GM12801 (cell line): ENCODE results near the gene SEMA6A.

ENCODE experiments used
- TF ChIP-seq, protein P1 (sequence below): IDR thresholded peaks from one replicate; pipeline ENCODE4 v1.5.1; 2011; ENCODE audit warnings: control low read depth; ENCODE audit not compliant: insufficient read length; ENCODE audit errors: extremely low read depth

SEMA6A gene

DNA sequence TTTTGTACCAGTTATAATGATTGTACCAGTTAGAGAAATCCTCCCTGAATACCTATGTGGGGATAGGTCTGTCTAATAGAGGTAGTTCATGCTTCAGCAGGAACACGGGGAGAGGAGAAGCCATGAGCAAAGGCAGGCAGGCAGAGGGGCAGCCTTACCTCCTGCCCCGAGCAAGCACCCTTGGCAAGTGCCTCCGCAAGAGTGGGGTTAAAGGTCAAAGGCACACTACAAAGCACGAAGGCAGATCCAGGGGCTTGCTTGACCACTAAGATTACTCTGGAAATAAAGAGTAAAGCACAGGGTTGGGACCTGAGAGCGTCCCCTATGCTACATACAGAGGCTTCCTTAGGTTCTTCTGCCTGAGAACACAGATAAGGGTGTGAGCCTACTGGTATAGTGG lies 100.9 kb downstream of the SEMA6A start:
- TF ChIP-seq, protein P1, sequence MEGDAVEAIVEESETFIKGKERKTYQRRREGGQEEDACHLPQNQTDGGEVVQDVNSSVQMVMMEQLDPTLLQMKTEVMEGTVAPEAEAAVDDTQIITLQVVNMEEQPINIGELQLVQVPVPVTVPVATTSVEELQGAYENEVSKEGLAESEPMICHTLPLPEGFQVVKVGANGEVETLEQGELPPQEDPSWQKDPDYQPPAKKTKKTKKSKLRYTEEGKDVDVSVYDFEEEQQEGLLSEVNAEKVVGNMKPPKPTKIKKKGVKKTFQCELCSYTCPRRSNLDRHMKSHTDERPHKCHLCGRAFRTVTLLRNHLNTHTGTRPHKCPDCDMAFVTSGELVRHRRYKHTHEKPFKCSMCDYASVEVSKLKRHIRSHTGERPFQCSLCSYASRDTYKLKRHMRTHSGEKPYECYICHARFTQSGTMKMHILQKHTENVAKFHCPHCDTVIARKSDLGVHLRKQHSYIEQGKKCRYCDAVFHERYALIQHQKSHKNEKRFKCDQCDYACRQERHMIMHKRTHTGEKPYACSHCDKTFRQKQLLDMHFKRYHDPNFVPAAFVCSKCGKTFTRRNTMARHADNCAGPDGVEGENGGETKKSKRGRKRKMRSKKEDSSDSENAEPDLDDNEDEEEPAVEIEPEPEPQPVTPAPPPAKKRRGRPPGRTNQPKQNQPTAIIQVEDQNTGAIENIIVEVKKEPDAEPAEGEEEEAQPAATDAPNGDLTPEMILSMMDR: no peak

DNA sequence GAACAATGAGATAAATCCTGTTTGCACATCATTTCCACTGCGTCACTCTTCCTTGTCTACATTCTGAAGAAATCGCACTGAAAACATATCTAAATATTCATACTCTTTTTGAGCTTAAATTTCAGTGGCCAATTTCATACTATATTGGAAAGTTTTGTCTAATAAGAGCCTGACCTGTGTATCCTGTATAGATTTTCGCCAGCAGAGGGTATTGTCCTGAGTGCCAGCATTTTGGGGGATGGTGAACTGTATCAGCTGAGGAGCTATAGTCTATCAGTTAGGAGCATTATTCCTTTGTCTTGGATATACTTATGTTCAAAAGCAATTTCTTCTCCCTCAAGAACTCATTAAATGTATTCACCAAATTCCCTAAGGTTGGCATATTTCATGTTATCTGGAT lies 102.3 kb downstream of the SEMA6A start:
- TF ChIP-seq, protein P1: no peak

DNA sequence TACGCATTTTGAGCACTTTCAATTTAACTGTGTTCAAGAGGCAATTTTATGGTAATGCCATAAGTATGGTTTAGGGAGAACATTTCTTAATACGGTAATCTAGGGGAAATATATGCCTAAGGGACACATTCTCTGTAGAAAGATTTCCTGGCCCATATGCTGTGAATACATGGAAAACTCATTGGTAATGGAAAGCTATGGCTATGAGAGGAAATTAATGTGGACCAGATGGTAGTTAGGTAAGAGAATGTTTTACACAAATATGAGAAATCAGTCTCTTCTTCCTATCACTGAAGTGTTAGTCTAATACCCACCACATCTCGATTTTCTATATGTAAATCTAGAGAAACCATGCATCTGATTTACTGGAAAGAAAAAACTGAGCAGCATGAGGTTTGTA lies 105.0 kb downstream of the SEMA6A start:
- TF ChIP-seq, protein P1: no peak

DNA sequence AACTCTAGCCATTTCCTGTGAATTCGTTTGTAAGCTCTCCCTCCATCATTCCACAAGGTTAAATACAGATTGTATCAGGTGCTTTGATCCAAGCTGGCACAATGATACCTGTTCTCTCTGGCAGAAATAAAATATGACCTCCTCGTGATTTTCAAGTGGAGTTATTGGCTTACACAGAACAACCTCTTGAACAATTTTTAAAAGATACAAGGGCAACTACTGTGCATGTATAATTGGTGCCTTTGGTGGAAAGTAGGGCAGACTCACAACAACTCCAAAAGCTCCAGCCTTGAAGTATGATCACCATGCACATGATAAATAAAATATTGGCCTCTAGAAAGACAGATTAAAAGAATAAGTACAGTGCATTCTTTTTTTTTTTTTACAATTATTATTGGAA lies 106.0 kb downstream of the SEMA6A start:
- TF ChIP-seq, protein P1: no peak

DNA sequence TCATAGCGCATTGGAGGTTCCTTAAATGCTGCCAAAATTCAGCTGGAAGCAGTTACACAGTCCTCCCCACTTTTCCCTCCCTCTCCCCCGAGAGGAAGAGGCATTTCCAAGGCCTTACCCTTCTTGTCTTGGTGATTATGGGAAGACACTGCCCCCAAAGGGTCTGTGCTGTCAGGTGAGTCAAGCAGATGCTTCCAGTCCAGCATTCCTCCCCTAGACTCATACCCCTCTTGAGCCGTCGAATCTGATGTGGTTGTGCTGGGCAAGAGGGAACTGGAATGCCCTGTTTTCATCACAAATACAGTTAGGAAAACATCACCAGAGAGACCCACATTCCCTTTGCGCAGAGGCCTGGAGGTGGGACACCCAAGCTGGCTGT lies 107.2 kb downstream of the SEMA6A start:
- TF ChIP-seq, protein P1: no peak

DNA sequence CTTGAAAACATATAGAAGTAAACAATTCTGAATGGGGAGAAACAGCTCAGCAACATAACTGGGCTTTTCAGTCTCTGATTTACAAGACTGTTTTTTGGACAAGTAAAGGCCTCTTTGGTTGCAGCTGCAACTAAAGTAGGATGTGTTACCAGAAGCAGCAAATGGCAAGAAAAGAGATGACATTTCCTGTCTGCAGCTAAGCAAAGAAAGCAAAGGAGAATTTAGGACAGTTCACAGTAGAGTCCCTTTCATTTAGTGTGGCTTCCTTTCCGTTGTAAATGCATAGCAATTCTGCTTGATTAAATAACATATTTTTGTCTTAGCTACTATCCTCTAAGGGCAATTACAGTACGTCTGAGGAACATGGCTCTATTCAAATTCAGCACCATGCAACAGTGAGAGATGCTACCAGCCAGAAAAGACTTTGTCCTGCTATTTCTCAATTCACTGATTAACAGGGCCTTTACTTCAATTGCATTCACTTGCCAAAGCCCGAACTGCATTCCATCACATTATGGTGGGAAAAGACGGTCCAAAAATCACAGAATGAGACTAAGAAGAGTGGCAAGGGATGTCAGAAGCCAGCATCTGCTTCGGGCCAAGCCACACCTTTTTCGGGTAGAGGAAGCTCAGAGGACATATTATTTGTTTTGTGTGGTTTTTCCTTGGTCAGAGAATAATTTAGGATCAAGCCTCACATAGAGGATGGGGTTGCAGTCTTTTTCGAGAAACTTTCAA lies 107.7 kb downstream of the SEMA6A start:
- TF ChIP-seq, protein P1: no peak

DNA sequence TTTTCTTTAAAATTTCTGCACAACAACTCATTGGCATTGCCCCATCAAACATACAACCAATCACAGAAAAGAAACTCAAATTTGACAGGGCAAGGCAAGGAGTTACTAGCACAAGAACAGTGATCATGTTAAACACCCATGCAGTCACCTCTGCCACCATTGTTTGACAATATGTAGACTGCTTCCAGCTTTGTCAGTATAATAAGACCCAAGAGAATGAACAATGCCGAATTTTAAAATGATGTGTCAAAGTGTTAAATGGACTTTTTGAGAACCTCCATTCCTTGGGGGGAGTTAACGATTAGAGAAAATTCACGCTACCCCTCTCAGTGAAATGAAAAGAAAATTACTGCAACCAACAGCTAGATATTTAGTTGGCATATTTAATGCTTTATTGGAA lies 109.2 kb downstream of the SEMA6A start:
- TF ChIP-seq, protein P1: no peak
